ENCODE data around the gene NCCRP1.

Gene NCCRP1

GRCh38 chr19:39180749-39181148 lies 16.0 kb upstream of the NCCRP1 start:
- DNase-seq (ENCODE audit: low read depth in 2 of 2): no peak

- DNase-seq (ENCODE audit: low read depth in 2 of 2): no peak
Measured at GRCh38 chr19:39181500-39182173, 15.1 kb upstream of the NCCRP1 start.

GRCh38 chr19:39182174-39182505 lies 14.6 kb upstream of the NCCRP1 start:
- DNase-seq (ENCODE audit: low read depth in 2 of 2): no peak

GRCh38 chr19:39183104-39183503 lies 13.7 kb upstream of the NCCRP1 start:
- no peak for DNase-seq (ENCODE audit: low read depth in 2 of 2)

GRCh38 chr19:39186391-39186790 lies 10.4 kb upstream of the NCCRP1 start:
- DNase-seq (ENCODE audit: low read depth in 2 of 2): no peak

- DNase-seq (ENCODE audit: low read depth in 2 of 2): no peak
Measured at GRCh38 chr19:39187552-39187943, 9.2 kb upstream of the NCCRP1 start.

- DNase-seq (ENCODE audit: low read depth in 2 of 2): no peak
Measured at GRCh38 chr19:39188960-39189359, 7.8 kb upstream of the NCCRP1 start.

- no peak for DNase-seq (ENCODE audit: low read depth in 2 of 2)
Measured at GRCh38 chr19:39190768-39191167, 6.0 kb upstream of the NCCRP1 start.

- DNase-seq (ENCODE audit: low read depth in 2 of 2): no peak
Measured at GRCh38 chr19:39192846-39193245, 3.9 kb upstream of the NCCRP1 start.

GRCh38 chr19:39193803-39194202 lies 3.0 kb upstream of the NCCRP1 start:
- no peak for DNase-seq (ENCODE audit: low read depth in 2 of 2)

- no peak for DNase-seq (ENCODE audit: low read depth in 2 of 2)
Measured at GRCh38 chr19:39194832-39195542, 1.8 kb upstream of the NCCRP1 start.

GRCh38 chr19:39195755-39196154 lies 1.0 kb upstream of the NCCRP1 start:
- DNase-seq (ENCODE audit: low read depth in 2 of 2): no peak

GRCh38 chr19:39196320-39196719 lies 444 bp upstream of the NCCRP1 start:
- DNase-seq (ENCODE audit: low read depth in 2 of 2): no peak

- no peak for DNase-seq (ENCODE audit: low read depth in 2 of 2)
Measured at GRCh38 chr19:39197808-39198207, 1.0 kb downstream of the NCCRP1 start.

- DNase-seq (ENCODE audit: low read depth in 2 of 2): no peak
Measured at GRCh38 chr19:39199025-39199424, 2.3 kb downstream of the NCCRP1 start.

- DNase-seq (ENCODE audit: low read depth in 2 of 2): no peak
Measured at GRCh38 chr19:39200066-39200802, 3.5 kb downstream of the NCCRP1 start.

GRCh38 chr19:39200803-39201115 lies 4.0 kb downstream of the NCCRP1 start:
- no peak for DNase-seq (ENCODE audit: low read depth in 2 of 2)

- DNase-seq (ENCODE audit: low read depth in 2 of 2): no peak
Measured at GRCh38 chr19:39202998-39203355, 6.2 kb downstream of the NCCRP1 start.

GRCh38 chr19:39203372-39204341 lies 6.9 kb downstream of the NCCRP1 start, which contains the start of gene SYCN:
TSS of gene SYCN (minus strand) at chr19:39204263. CDS start at chr19:39204254, 9 bp downstream.
- DNase-seq (ENCODE audit: low read depth in 2 of 2): no peak

GRCh38 chr19:39205449-39205764 lies 8.6 kb downstream of the NCCRP1 start:
- DNase-seq (ENCODE audit: low read depth in 2 of 2): no peak

- no peak for DNase-seq (ENCODE audit: low read depth in 2 of 2)
Measured at GRCh38 chr19:39206122-39206521, 9.4 kb downstream of the NCCRP1 start.

- DNase-seq (ENCODE audit: low read depth in 2 of 2): no peak
Measured at GRCh38 chr19:39207293-39207836, 10.6 kb downstream of the NCCRP1 start.

Measured in activated CD4-positive, alpha-beta T cell treated with anti-CD3 and anti-CD28 coated beads for 24 hours (primary cell).